Hair follicular keratinocyte (primary cell): ENCODE measurements around the gene CZIB. TPM values are rescaled to one million over a fixed set of nuclear protein-coding genes. Genes with fewer than 3 reads are reported as not detected.

Source experiments
- total RNA-seq: library from RNA; depleted of rRNA; stranded (reverse); fragments of >200 nt; gene quantifications from 2 replicates; pipeline ENCODE4 v1.2.3, GENCODE V29; 2015

The CZIB gene
- total RNA-seq = 52.0 and 52.2 TPM in 2 replicates

GRCh38 chr1:53220171-53220961 is at the start of gene CZIB:
TSS of gene CZIB (minus strand) at chr1:53220634. CDS start at chr1:53220575, 59 bp downstream.

GRCh38 chr1:53238197-53239155 is 18.0 kb upstream of the CZIB start, which contains the start of gene MAGOH:
TSS of gene MAGOH (minus strand) at chr1:53238518. CDS start at chr1:53238448, 70 bp downstream.

GRCh38 chr1:53196485-53197290 is 23.7 kb downstream of the CZIB start, which contains the start of gene CPT2:
TSS of gene CPT2 (plus strand) at chr1:53196824. CDS start at chr1:53196944, 120 bp downstream.

Other genes with a start within 250 kb of the CZIB start
- gene PODN, start 158.4 kb downstream of the CZIB start, total RNA-seq = not detected in 2 replicates
- gene SLC1A7, start 78.0 kb downstream of the CZIB start, total RNA-seq = not detected in 2 replicates
- 21.4 and 22.2 TPM in 2 replicates for gene CPT2, start 23.8 kb downstream of the CZIB start, total RNA-seq
- gene MAGOH, start 17.9 kb upstream of the CZIB start, total RNA-seq = 33.0 and 57.4 TPM in 2 replicates
- 29.8 and 36.3 TPM in 2 replicates for gene LRP8, start 107.4 kb upstream of the CZIB start, total RNA-seq
- gene DMRTB1, start 238.8 kb upstream of the CZIB start, total RNA-seq = not detected in 2 replicates